ENCODE results near the gene MYH7.
"Not testable (repeated sequence)": the region's sequence is repeated elsewhere in the genome, so short reads cannot be mapped to it uniquely, and the experiment has no call there.

MYH7 gene

DNA sequence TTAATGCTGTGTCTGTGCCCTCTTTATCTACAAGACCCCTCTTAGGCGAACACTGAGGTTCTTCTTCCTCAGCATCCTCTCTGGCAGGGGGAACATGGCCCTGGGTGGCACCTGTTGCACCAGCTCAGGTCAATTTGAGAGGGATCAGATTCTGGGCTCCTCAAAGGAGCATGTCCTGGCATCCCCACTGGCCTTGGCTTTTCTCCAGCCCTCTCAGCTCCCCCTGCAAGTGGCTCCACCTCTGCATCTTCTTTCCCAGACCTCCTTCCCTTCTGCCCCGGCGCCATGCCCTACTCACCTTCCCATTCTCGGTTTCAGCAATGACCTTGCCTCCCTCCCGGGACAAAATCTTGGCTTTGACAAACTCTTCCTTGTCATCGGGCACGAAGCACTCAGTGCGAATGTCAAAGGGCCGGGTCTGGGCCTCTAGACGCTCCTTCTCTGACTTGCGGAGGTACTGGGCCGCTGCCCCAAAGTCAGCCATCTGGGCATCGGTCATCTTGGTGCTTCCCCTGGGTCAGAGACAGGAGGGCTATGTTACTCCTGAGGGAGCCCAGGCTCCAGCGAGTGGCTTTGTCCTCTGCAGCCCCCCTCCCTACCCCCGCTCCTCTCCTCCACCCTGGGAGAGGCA, 28.6 kb downstream of the MYH7 start:
- no peak for DNase-seq

DNA sequence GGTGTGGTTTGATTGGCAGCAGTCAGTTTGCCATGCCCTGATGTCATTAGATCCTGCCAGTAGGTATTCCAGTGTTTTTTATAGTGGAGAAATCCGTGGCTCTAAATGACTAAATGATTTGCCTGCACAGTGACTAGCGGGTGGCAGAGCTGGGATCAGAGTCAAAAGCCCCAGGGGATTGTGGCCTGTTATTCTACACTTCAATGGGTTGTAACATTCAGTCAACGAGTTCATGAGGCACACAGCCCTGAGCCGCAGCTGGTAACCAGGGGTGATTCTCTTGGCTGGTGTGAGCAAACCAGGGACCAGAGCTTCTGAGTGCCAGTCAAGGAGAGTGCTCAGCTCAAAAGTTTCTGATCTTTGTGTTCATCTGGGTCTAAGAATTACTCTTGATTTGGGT, 29.2 kb downstream of the MYH7 start:
- DNase-seq = no peak

DNA sequence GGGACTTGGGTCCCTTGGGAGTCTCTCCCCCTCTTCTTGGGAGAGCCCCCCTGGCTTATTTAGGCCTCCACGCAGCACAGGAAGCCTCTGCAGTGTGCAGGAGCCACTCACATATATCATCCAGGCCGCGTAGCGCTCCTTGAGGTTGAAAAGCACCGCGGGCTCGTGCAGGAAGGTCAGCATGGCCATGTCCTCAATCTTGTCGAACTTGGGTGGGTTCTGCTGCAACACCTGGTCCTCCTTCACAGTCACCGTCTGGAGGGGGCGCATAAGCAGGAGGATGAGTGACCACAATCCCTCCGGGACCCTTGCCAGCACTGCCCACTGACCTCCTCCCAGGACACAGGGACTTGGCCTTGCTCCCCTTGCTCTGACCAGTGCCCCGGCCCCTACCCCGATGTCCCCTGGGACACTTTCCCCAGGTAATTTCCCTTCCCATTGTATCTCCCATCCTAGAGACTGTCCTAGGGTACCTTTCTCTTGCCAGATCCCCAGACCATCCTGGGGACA, 29.9 kb downstream of the MYH7 start:
- no peak for DNase-seq

DNA sequence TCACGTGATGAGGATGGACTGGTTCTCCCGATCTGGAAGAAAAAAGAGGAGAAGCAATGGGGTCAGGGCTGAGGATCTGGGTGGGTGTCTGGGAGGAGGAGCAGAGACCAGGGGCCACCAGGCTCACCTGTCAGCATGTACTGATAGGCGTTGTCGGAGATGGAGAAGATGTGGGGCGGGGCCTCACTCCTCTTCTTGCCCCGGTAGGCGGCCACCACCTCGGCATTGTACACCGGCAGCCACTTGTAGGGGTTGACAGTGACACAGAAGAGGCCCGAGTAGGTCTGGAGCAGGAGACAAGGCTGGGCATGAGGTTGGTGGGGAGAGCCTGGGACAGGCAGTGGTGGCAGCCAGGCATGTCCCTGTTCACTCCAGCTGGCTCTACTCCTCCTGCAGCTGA, 30.4 kb downstream of the MYH7 start:
- DNase-seq = no peak

DNA sequence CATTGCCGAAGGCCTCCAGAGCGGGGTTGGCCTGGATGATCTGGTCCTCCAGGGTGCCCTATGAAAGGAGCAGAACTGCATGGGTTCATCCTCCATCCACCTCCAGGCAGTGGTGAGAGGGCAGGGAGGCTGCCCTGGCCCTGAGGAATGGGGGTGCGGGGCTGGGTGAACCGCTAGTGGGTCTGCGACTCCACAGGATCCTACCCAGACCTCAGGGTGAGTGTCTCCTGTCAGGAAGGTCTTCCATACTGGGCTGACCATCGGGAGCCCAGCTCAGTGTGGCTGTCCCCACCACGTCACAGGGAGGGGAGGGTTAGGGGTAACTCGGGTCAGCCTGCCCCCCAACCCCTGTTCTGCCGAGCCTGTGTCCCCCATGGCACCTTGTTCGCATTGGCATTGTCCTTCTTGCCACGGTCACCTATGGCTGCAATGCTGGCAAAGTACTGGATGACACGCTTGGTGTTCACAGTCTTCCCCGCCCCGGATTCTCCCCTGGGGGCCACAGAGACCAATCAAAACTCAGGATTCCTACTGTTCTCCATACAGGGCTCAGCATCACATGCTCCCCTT, 31.0 kb downstream of the MYH7 start:
- DNase-seq = no peak

DNA sequence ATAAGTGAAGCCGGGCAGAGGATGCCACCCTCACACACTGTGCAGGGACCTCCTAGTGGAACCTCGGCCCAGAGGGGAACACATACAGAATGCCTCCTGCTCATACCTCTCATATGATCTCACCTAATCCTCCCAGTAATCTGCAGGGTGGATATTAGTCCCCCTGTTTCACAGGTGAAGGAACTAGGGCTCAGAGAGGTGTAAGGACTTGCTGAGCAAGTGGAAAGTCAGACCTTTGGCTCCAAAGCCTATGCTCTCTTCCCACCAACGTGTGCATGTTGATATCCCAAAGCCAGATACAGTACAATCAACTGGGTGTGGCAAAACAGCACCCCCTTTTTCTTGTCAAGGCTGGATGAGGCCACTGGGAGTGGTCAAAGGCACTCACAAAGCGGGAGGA, 31.6 kb downstream of the MYH7 start:
- DNase-seq = no peak

DNA sequence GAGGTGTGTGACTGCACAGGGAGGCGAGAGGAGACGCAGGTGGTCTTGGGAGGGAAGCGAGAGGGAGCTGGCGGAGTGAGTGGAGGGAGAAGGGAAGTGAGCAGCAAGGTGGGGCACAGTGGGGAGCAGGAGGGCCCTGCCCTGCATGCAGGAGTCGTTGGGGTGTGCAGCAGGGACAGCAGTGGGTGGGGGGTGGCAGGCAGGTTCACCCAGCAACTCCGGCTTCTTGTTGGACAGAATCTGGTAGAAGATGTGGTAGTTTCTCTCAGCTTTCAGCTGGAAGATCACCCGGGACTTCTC, 32.4 kb downstream of the MYH7 start:
- no peak for DNase-seq

DNA sequence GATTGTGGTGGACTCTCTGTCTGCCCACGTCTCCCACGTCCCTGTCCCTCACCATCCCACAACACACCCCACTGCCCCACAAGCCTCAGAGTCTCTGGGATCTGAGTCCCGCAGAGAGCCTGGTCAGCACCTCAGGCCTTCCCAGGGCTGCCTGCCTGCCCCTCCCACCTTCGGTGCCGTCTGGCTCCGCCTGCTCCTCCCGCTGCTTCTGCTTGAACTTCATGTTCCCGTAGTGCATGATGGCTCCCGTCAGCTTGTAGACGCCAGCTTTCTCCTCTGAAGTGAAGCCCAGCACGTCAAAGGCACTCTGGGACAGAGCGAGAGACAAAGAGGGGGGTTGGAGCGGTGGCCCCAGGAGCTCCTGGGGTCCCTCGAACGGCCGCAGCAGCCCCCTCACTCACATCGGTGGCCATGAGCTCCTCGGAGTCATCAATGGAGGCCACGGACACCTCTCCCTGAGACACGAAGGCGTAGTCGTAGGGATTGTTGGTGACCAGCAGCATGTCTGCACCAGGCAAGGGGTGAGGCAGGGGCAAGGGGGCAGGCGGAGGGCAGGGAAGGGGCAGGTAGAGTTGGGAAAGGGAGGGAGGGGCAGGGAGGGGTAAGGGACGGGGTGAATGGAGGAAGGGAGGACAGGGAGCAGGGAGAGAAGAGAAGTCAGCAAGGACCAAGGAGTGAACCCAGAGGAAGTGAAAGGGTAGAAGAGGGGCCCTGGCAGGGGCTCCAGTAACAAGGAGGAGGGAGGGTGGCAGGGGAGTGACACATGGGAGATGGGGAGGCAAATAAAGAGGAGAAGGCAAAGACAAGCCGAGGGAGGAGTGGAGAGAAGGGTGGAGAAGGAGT, 32.9 kb downstream of the MYH7 start:
- DNase-seq = no peak

DNA sequence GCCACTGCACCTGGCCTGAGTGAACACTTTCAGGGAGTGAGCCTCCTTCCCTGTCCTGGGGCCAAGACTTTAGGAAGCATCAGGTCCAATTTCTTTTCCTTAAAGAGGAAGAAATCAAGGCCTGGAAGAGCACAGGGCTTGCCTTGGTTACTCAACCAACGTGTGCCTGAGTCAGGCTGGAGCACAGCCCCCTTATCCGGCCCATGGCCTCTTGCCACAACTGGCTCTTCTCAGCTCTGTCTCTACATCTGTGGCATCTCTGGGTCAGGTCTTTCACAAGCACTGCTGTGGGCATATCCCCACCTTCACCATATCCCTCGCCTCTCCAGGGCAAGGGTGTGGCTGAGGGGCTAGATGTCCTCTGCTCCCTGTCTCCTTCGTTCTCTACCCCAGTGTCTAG, 34.2 kb downstream of the MYH7 start:
- no peak for DNase-seq

DNA sequence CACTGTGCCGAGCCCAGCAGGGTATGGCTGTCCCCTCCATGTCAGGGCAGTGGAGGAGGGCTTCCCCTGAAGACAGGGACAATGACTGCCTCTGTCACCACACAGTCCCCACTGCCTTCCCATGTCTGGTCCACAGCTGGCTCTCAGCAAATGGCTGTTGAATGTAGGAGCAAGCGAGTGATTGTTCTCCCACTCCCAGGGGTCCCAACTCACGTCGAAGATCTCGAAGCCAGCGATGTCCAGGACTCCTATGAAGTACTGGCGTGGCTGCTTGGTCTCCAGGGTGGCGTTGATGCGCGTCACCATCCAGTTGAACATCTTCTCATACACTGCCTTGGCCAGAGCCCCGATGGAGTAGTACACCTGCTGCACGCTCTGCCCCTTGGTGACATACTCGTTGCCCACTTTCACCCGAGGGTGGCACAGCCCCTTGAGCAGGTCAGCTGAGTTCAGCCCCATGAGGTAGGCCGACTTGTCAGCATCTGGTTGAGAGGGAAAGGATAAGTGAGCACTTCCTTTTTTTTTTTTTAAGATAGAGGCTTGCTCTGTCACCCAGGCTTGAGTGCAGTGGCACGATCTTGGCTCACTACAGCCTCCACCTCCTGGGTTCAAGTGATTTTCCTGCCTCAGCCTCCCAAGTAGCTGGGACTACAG, 34.8 kb downstream of the MYH7 start:
- not testable (repeated sequence) for DNase-seq

DNA sequence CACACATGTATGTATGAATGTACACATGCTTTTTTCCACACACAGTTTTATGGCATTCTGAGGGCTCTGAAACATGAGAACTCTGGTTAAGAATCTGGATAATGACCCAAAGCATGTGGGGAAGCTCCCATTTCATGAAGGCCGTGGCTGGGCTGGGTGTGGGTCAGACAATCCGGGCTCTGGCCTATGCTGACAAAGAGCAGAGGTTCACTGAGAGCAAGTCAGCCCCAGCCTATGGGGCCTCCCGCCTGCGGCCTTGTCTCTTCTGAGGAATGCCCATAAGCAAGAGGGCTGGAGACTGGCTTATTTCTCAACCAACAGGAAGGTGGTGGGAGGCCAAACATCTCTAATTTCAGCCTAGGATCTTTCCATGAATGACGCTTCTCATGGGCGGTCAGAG, 35.9 kb downstream of the MYH7 start:
- DNase-seq = no peak

DNA sequence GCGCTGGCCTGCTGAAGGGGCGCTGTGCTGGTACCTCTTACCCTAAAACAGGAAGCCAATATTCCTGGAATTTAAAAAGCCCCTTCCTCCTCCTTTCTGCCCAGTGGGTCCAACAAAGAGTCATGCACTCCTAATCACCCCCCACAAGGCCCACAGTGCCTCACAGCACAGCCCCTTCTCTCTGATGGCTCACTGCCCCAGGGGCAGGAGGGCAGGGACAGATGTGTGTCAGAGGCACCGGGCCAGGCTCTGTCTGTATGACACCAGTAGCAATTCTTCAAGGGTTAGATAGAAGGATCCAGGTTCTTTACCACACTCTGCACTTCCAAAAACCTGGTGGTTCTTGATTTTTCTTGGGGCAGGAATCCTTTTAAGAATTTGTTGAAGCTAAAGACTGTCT, 36.3 kb downstream of the MYH7 start:
- DNase-seq = no peak

DNA sequence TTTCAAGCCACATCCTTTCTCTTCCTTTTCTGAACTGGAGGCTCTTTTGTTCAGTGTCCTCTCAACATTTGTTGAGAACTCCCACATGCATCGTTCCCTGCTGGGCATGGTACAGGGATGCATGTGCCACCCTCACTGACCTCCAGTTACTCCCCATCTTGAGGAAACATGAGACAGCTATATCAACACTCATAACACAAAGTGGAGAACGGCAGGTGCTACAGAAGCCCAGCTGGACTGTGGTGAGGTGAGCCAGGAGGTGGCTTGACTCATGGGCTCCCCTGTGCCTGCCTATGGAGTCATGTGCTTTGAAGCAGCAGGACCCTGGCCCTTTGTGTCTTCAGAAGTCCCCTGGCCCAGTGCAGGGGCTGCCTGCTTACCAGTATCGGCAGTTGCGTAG, 37.1 kb downstream of the MYH7 start:
- DNase-seq = no peak

DNA sequence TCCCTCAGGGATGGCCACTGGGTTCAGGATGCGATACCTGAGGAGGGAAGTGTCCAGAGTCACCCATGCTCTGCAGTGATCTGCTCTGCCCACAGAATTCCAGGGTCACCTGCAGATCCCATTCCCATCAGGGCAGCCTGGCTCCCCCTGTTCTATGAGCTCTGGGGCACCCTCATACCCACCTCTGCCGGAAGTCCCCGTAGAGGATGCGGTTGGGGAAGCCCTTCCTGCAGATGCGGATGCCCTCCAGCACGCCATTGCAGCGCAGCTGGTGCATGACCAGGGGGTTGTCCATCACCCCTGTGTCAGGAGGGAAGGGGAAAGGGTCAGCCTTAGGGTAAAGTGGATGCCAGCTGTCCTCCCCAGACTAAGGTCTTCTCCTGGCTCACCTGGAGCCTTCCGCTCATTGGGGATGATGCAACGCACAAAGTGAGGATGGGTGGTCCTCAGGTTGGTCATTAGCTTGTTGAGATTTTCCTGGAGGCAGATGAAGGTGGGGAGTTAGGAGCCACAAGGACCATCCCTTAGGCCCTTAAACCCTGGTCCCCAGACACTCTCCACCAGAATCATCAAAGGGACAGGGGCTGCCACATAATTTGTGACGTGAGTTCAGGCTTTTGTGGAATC, 38.6 kb downstream of the MYH7 start:
- no peak for DNase-seq

DNA sequence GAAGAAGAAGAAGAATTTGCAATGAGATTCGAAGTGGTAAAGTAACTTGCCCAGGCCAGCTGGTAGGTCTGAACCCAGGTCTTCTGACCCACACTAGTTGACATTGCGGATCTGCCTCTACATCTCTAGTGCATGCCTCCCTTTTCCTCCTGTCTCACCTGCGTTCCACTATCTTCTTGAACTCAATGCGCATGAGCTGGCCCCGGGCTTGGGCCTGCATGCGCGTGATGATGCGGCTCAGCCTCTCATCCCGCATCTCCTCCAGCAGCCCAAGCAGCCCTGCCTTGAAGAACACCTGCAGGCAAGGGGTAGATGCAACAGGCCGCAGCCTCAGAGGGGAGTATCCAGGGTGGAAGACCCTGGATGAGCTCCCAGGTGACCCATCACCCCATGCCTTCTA, 39.3 kb downstream of the MYH7 start:
- DNase-seq = no peak

DNA sequence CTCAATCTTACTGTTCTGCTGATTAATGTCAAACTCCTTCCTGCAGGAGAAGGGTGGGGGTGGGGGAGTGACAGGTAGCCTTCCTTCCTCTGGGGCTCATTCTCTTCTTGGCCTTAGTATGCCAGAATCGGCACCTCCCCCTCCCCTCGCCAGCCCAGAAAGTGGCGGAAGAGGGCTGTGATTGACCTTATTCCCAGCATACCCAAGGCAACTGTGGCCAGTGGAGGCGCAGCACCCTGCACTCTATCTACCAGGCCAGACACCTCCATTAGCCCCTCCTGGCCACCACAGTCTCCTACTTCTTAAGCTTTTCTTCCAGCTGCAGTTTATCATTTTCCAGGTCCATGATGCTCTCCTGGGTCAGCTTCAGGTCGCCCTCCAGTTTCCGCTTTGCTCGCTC, 42.8 kb downstream of the MYH7 start:
- no peak for DNase-seq

DNA sequence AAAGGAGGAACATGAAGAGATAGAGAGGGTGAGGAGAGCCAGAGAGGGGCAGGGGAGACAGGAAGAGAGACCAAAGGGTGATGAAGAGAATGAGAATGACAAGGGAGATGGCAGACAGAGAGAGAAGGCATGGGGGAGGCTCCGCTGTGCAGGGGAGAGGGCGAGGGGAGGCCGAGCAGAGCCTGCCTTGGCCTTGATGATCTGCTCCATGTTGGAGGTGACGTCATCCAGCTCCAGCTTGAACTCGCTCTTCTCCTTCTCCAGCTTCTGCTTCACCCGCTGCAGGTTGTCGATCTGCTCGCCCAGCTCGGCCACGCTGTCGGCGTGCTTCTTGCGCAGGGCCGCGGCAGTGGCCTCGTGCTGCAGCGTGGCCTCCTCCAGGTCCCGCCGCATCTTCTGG, 45.6 kb downstream of the MYH7 start:
- DNase-seq = not testable (repeated sequence)

DNA sequence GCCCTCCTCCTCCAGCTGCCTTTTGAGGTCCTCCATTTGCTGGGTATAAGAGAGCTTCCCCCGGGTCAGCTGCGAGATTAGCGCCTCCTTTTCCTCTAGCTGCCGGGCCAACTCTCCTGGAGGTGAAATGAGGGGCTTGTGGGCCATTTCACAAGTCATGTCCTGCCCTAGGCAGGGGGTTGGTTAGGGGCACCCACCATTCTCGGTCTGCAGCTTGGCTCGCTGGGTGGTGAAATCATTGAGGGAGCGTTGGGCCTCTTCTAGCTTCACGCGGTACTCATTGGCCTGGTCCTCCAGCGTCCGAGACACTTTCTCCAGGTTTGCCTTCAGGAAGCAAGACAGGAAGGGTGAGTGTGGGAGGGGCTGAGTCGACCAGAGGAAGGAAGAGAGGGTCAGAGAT, 46.1 kb downstream of the MYH7 start:
- DNase-seq = no peak

DNA sequence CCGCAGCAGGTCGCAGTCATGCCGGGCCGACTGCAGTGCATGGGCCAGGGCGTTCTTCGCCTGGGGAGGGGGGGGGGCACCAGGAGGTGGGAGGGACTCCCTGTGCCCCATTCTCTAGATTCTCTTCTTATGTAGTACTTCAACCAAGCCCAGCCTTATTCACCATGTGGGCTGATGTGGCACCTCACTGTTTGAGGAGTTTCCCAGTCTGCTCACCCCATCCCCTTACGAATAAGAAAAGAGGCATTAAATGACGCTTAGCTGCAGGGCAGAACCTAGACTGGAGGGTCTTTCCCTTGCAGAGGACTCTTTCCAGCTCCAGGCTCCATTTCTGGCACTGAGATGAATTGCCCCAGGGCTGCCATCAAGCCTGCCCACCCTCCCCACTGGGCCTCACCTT, 46.5 kb downstream of the MYH7 start:
- no peak for DNase-seq

DNA sequence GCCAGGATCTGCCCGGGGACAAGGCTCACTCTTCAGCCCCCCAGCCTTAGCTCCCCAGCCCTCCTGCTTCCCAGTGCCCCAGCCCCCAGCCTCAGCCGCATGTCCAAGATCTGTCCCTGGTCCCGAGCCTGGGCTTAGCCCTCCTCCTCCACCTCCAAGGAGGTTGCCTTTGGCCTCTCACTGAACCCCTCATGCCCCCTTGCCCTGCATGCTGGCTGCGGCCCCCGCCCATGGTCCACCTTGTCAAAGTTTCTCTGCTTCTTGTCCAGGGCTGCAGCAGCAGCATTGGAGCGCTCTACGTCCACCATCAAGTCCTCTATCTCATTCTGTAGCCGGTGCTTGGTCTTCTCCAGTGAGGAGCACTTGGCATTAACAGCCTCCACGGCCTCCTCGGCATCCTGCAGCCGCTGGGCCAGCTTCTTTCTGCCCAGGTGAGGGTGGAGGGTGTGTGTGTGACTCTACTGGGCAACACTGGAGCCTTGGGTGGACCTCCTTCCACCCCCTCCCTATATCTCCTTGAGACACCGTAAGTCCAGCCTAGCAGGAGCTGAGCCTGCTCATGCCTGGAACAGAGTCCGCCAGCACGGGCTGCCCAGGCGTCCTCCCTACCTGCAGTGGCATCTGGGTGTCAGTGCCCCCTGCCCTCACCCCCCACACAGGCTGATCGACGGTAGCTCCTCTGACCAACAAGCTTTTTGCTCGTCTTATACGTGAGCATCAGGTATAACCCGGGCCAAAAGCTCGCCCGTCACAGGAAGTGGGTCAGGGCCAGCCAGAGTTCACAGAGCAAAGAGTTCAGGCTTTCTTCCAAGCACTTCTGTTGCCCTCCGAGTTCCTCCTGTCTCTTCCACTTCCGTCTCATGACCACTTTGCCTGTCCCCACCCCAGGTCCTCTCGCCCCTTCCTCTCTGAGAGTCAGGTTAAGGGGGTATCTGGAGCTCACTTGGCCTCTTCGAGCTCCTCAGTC, 47.3 kb downstream of the MYH7 start:
- DNase-seq = no peak

DNA sequence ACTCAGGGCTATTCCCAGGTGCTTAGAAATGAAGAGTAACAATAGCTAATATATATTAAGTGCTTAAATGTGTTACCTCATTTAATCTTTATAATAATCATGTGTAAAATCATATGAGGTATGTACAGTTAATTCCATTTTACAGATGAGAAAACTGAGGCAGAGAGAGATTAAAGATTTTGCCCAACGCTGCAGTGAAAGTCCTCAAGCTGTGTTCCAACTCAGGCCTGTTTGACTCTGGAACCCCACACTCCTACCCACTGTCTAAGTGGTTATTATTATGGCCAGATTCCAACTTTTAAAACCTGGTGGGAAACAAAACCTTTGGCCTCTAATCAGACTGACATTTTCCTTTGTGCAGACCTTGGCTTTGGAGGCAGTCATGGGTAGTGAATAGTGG, 48.5 kb downstream of the MYH7 start:
- no peak for DNase-seq

DNA sequence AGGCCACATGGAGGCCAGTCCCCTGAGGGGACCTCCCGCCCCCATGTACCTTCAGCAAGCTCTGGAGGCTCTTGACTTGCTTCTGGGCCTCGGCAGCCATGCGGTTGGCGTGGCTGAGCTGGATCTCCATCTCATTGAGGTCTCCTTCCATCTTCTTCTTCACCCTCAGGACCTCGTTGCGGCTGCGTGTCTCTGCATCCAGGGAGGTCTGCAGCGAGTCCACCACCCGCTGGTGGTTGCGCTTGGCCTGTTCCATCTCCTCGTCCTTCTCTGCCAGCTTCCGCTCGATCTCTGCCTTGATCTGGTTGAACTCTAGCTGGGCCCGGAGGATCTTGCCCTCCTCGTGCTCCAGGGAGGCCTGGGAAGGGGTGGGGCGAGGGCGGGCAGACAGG, 49.2 kb downstream of the MYH7 start:
- not testable (repeated sequence) for DNase-seq

Measured in NCI-H524 treated with DMSO at 0.1 percent for 48 hours (cell line).